HEK293T (cell line): Measurements from ENCODE around the gene HIBCH.

Experiments
- BHLHE40 ChIP-seq: fragments of 450-650 bp; IDR thresholded peaks from 2 replicates; pipeline ENCODE4 v1.6.1; 2016; ENCODE audit warnings: mild to moderate bottlenecking, moderate library complexity, borderline replicate concordance
- CTBP1 ChIP-seq: fragments of 450-650 bp; IDR thresholded peaks from 2 replicates; pipeline ENCODE4 v1.6.1; 2016; ENCODE audit warnings: borderline replicate concordance
- ELF4 ChIP-seq: fragments of 450-650 bp; IDR thresholded peaks from 2 replicates; pipeline ENCODE4 v1.6.1; 2017; ENCODE audit warnings: antibody characterized with exemption
- FOXA1 ChIP-seq: fragments of 450-650 bp; IDR thresholded peaks from 2 replicates; pipeline ENCODE4 v1.6.1; 2016; ENCODE audit warnings: mild to moderate bottlenecking
- FOXK2 ChIP-seq: fragments of 450-650 bp; IDR thresholded peaks from 2 replicates; pipeline ENCODE4 v1.6.1; 2016; ENCODE audit warnings: mild to moderate bottlenecking
- FOXM1 ChIP-seq: fragments of 450-650 bp; IDR thresholded peaks from 2 replicates; pipeline ENCODE4 v1.6.1; 2017; ENCODE audit warnings: mild to moderate bottlenecking, borderline replicate concordance
- L3MBTL2 ChIP-seq: fragments of 450-650 bp; conservative IDR thresholded peaks from 2 replicates; pipeline ENCODE4 v1.6.1; 2016; ENCODE audit warnings: mild to moderate bottlenecking
- LEF1 ChIP-seq: fragments of 450-650 bp; IDR thresholded peaks from 2 replicates; pipeline ENCODE4 v1.6.1; 2017; ENCODE audit warnings: mild to moderate bottlenecking, borderline replicate concordance
- NFRKB ChIP-seq: fragments of 450-650 bp; IDR thresholded peaks from 2 replicates; pipeline ENCODE4 v1.6.1; 2016; ENCODE audit warnings: mild to moderate bottlenecking, moderate library complexity
- PKNOX1 ChIP-seq: fragments of 450-650 bp; IDR thresholded peaks from 2 replicates; pipeline ENCODE4 v1.6.1; 2016
- SP1 ChIP-seq: fragments of 450-650 bp; IDR thresholded peaks from 2 replicates; pipeline ENCODE4 v1.6.1; 2017
- SUZ12 ChIP-seq: fragments of 450-650 bp; IDR thresholded peaks from 2 replicates; pipeline ENCODE4 v1.6.1; 2016; ENCODE audit warnings: mild to moderate bottlenecking
- TARDBP ChIP-seq: fragments of 450-650 bp; IDR thresholded peaks from 2 replicates; pipeline ENCODE4 v1.6.1; 2016
- ZNF384 ChIP-seq: fragments of 450-650 bp; IDR thresholded peaks from 2 replicates; pipeline ENCODE4 v1.6.1; 2016

GRCh38 chr2:190280565-190281350 is 38.9 kb downstream of the HIBCH start:
- no peak for TF ChIP-seq SUZ12
- TF ChIP-seq CTBP1 = no peak
- TF ChIP-seq SP1 = no peak
- TF ChIP-seq ELF4 = no peak
- no peak for TF ChIP-seq BHLHE40
- no peak for TF ChIP-seq LEF1
- no peak for TF ChIP-seq FOXA1
- TF ChIP-seq ZNF384 = no peak
- TF ChIP-seq FOXM1 = no peak
- TF ChIP-seq PKNOX1 = no peak
- no peak for TF ChIP-seq FOXK2
- TF ChIP-seq NFRKB = no peak
- TF ChIP-seq L3MBTL2 = no peak
- TF ChIP-seq TARDBP = no peak
